GM19463 (cell line): Measurements from ENCODE around the gene CNTNAP2.

Source experiments
- ATAC-seq: cut with Tn5 transposase; IDR thresholded peaks from one replicate; pipeline ENCODE4 v1.9.1; 2021; ENCODE audit warnings: mild to moderate bottlenecking, moderate library complexity; ENCODE audit not compliant: unreplicated experiment

The CNTNAP2 gene

DNA sequence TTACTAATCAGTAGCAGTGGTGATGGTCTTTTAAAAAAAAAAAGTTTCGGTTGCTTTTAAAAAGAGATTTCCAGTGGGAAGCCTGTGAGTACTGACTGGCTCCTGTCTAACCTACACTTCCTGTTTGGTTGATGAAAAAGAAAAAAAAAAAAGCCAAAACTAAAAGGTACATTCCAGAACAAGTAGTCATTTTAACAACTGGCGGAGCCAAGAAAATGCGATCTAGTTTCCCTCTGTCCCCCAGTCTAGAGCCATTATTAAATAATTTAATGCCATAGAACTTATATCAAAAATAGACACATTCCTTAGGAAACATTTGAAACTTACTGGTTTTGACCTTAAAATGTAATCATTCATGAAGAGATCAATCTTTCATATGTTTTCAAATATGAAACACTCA is 2219.8 kb downstream of the CNTNAP2 start:
- ATAC-seq, result no peak

- ATAC-seq, result no peak
Observed at GRCh38 chr7:148337246-148337965, 2220.8 kb downstream of the CNTNAP2 start.

- ATAC-seq, result no peak
Observed at GRCh38 chr7:148337995-148338747, 2221.6 kb downstream of the CNTNAP2 start.

GRCh38 chr7:148340438-148341280 is 2224.1 kb downstream of the CNTNAP2 start:
- ATAC-seq, result no peak

DNA sequence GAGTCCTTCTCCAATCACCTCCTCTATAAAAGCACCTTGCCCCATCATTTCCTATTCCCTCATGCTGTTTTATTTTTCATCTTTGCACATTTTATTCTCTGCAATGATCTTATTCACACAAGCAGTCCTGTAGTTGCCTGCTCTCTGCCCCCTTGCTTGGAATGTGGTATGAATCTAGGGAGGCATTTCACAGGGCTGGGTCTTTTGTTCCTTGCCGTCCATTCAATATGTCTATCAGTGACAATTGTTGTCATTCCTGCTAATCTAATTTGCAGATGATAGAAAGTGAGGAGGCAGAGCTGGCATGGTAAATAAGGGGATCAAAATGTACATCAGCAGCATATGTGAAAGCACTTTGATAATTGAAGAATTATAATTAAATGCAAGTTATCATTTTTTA is 2227.8 kb downstream of the CNTNAP2 start:
- ATAC-seq, result no peak

DNA sequence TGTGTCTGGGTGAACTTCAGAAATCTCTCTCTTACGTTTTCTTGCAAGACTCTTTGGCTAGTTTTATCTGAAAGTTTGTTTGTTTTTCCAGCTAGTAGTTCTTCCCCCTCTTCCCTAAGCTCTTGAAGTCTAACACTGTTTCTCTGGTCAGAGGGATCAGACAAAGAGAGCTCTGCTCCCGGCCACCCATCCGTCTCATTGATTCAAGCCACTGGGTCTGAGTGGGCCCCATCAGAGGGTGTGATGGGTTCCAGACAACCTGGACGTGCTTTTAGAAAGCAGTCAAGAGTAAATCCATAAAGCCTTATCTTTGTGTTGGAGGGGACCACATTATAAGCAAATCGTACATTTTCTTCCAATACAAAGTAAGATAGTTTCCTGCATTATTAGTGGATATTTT is 2231.4 kb downstream of the CNTNAP2 start:
- no peak for ATAC-seq

GRCh38 chr7:148348466-148348865 is 2231.9 kb downstream of the CNTNAP2 start:
- no peak for ATAC-seq

DNA sequence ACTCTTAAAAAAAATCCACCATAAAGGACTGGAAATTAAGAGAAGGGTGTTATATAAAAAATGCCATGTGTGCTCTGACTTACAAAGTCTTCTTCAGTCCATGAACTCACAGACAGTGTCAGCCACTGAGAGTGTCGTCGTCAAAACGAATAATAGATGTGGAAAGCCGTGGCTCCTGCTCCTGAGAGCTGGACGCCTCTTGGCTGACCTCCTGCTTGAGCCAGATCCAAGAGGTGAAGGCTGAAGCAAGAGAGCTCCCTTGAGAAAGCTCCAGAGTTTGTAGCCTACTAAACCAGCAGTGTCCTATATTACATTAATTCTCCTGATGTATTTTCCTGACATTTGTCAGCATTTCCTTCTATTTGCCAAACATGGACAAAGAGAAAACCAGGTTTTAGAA is 2239.7 kb downstream of the CNTNAP2 start:
- no peak for ATAC-seq

DNA sequence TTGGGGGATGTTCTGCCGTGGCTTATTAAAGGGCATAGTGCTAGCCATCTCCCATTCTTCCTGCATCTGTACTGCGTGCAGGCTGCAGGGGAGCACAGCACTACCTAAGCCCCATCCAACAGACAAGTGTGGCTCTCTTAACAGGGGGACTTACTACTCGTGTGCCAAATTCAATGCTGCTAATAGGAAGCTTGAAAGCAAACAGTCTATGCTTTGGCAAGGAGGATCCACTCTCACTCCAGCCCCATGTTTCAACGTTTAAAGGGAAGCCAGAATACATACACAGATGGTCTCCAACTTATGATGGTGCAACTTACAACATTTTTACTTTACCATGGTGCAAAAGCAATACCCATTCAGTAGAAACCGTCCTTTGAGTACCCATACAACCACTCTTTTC is 2245.9 kb downstream of the CNTNAP2 start:
- ATAC-seq, result no peak

GRCh38 chr7:148367731-148368475 is 2251.3 kb downstream of the CNTNAP2 start:
- ATAC-seq, result no peak

GRCh38 chr7:148368562-148368961 is 2252.0 kb downstream of the CNTNAP2 start:
- ATAC-seq, result no peak

DNA sequence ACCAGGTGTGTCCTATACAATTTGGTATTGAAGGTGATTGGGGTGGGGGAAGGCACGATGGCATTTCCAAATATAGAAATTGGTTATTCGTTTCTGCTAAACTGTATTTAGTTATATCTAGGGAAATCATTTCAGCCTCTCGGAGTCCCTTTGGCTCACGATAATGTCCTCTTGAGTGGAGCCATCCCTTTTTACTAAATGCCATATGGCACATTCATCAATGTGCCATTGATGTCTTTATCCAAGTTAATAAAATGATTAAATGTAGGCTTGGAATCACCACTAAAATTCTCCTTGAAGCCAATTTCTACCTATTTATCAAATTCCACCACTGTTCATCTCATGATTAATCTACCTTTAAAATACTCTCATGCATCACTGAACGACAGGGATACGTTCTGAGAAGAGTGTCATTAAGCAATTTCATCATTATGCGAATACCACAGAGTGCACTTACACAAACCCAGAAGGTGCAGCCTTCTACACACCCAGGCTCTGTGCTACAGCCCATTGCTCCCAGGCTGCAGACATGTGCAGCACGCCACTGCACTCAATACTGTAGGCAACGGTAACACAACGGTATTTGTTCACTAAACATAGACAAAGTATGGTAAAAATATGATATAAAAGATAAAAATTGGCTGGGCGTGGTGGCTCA is 2254.8 kb downstream of the CNTNAP2 start:
- no peak for ATAC-seq

DNA sequence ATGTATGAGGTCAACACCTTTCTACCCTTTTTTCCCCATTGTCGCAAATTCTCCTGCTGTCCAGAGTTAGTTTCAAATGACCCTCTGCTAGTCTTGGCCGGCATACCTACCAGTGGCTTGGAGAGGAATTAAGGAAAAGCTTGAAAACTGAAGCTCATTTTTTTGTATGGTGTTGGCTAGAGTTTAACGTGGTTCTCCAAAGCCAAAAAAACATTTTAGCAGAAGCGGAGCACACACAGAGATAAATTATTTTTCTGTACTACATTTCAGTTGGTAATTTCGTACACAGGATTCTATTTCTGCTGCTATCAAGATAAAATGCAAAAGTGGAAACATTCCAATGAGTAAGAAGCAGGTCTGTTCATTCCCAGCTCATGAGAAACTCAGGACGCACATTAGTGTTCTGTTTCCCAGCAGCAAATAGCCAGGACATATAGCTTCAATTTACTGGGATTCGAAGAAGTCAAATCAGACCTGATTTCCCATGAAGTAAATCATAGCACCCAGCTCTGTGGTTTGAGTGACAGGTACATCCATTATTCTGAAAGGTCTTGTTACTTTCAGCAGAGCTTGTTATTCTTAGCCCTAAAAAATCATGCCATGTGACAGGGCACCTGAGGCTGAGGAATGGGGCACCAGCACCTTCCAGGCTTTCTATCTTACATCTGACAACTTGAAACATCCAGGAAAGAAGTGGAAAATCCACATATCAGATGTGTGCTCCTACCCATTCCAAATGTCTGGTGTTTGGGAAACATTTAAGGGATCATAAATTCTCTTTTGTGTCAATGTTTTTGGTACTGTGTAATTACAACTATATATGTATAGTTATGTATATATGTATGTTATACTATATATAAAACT is 2258.0 kb downstream of the CNTNAP2 start:
- no peak for ATAC-seq

- ATAC-seq, result no peak
Observed at GRCh38 chr7:148379677-148380076, 2263.1 kb downstream of the CNTNAP2 start.

DNA sequence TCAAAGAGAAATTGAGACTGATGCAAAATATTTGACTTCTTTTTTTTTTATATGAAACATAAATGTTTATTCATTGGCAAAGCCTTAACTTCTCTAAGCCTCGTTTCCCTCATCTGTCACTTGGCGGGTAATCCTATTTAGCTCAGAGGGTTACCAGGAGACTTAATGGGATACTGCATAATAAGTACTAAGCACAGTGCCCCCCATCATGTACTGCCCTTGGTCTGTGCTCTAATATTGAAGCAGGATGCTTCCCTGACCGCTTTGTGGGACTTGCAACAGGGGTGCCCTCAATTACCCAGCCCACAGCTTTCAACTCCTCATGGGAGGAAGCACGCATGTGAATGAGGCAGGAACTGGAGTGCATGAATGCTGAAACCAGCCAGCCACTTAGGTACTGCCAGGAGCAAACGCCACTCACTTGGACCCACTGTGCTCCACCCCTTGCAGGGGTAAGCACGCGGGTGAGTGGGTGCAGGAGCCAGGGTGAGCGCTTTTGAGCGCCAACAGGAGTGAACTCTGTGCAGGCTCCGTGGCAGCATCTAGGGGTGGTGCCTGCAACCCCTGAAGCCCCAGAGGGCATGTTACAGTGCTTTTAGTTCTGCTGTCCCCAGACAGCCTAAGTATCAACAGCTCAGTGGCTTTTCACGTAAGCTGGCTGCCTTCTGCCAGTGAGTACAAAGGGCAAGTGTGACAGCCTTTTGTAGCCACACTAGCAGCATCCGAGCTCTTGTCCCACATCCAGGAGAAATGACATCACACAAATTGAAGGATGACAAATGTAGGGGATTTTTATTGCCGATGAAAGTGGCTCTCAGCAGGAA is 2264.2 kb downstream of the CNTNAP2 start:
- ATAC-seq, result no peak

GRCh38 chr7:148382596-148382995 is 2266.0 kb downstream of the CNTNAP2 start:
- ATAC-seq, result no peak

DNA sequence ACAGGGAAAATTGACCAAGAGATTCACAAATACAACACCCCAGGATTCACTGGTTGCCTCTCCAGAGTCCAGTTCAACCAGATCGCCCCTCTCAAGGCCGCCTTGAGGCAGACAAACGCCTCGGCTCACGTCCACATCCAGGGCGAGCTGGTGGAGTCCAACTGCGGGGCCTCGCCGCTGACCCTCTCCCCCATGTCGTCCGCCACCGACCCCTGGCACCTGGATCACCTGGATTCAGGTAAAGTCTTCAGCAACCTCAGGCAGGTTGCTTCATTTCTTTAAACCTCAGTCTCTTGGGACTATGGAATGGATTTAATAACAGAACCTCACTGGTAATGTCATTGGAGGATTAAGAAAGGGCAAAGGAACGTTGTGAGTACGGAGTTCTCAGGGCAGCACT is 2267.1 kb downstream of the CNTNAP2 start:
- no peak for ATAC-seq

DNA sequence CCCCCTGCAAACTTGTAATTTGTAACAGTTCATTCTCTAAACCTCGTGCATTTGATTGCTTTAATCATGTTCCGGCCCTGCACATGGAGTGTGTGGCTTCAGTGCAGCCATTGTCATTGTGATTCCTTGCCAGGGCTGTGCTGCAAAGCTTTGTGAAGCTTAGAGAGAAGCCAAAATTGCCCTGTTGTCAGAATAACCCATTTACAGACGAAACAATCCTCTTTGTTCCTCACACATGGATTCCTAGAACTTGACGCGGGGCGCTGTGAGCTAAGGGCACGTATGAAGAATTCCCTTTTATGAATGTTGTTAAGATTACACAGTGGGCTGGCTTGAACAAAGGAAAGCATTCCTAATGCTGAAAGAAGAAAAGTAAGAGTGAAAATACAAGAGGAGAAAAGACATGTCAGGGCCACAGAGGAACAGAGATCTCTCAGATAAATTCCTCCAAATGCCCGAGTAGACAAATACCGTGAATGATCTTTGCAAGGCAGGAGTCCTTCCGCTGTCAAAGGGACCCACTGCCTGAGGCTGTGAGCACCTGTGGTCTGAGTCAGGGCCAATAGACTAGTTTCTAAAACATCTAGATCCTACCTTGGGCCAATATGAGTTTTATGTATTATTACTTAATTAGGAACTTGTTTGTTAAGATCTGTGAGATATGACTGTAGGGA is 2268.5 kb downstream of the CNTNAP2 start:
- ATAC-seq, result no peak
